Measurements from ENCODE around the gene LCP2.

Gene LCP2

GRCh38 chr5:170226129-170226615 is 71.4 kb downstream of the LCP2 start:
- no peaks in the 10 kb centered on the region for H3K9me3 Mint-ChIP-seq
- H3K27me3 Mint-ChIP-seq (ENCODE audit: low read depth), result peaks cover 5% of the 10 kb centered on the region
- TF ChIP-seq CTCF (IDR thresholded peaks at IDR 0.05; ENCODE audit: unreplicated experiment in 3 of 3), result peak in 1 of 3 experiments; percentile 18
- H3K4me1 Mint-ChIP-seq, result peaks cover 61% of the 10 kb centered on the region
- peak overlapping the region in 2 of 3 experiments; percentile 43 to 71 for H3K27ac Mint-ChIP-seq
- H3K36me3 Mint-ChIP-seq (ENCODE audit: low read depth), result no peaks in the 10 kb centered on the region
- no peak overlapping the region for H3K4me3 Mint-ChIP-seq

DNA sequence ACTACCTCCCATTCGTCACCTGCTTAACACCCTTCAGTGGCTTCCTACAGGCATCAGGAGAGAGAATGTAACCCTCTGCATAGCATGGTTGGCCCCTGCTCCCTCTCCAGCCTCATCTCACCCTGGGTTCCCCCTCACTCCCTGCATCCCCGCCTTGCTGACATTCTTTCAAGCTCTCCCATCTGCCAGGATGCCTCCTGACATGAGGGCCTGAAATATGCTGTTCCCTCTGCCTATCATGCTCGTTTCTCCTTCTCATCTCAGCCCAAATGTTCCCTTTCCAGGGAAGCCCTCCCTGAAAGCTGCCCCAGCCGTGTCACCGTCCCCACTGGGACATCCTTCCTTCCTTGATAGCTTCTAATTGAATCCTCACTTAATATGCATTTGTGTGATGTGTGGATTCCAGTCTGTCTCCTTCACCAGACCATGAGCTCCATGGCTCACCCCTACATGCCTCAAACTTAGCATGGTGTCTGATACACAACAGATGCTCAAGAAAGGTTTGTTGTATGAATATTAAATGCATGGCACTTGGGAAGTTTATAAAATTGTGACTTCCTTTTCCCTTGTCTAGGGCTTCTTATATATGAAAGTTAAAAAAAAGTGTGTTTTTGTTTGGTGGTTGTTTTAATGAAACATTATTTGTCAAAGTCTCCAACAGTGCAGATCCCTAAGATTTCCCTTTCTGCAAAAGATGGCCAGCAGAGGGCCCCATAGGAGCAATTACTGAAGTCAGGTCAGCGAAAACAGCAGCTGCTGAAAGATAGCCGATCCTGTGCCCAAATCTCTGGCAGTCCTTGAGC is 72.0 kb downstream of the LCP2 start:
- no peak overlapping the region for H3K4me3 Mint-ChIP-seq
- H3K27ac Mint-ChIP-seq, result peak overlapping the region; percentile 43 to 86 (median 71)
- peaks cover 65% of the 10 kb centered on the region for H3K4me1 Mint-ChIP-seq
- H3K27me3 Mint-ChIP-seq (ENCODE audit: low read depth), result peaks cover 6% of the 10 kb centered on the region
- no peaks in the 10 kb centered on the region for H3K36me3 Mint-ChIP-seq (ENCODE audit: low read depth)
- H3K9me3 Mint-ChIP-seq, result no peaks in the 10 kb centered on the region
- peak; percentile 83 to 90 (median 84) for TF ChIP-seq CTCF (IDR thresholded peaks at IDR 0.05; ENCODE audit: unreplicated experiment in 3 of 3)

- Mint-ChIP-seq H3K9me3 (no peaks in the 10 kb centered on the region), H3K27me3 (ENCODE audit: low read depth) (peaks cover 10% of the 10 kb centered on the region), H3K27ac (peak overlapping the region; percentile 43 to 86 (median 49)), H3K4me1 (peaks cover 61% of the 10 kb centered on the region), H3K4me3 (no peak overlapping the region), H3K36me3 (ENCODE audit: low read depth) (no peaks in the 10 kb centered on the region)
- no peak for TF ChIP-seq CTCF (IDR thresholded peaks at IDR 0.05; ENCODE audit: unreplicated experiment in 3 of 3)
These were observed 73.7 kb downstream of the LCP2 start for GRCh38 chr5:170223906-170224305.

GRCh38 chr5:170223360-170223759 is 74.2 kb downstream of the LCP2 start:
- no peak for TF ChIP-seq CTCF (IDR thresholded peaks at IDR 0.05; ENCODE audit: unreplicated experiment in 3 of 3)
- no peaks in the 10 kb centered on the region for H3K36me3 Mint-ChIP-seq (ENCODE audit: low read depth)
- no peak overlapping the region for H3K4me3 Mint-ChIP-seq
- H3K4me1 Mint-ChIP-seq, result peaks cover 57% of the 10 kb centered on the region
- H3K9me3 Mint-ChIP-seq, result no peaks in the 10 kb centered on the region
- H3K27me3 Mint-ChIP-seq (ENCODE audit: low read depth), result peaks cover 6% of the 10 kb centered on the region
- H3K27ac Mint-ChIP-seq, result peak overlapping the region; percentile 43 to 86 (median 49)

DNA sequence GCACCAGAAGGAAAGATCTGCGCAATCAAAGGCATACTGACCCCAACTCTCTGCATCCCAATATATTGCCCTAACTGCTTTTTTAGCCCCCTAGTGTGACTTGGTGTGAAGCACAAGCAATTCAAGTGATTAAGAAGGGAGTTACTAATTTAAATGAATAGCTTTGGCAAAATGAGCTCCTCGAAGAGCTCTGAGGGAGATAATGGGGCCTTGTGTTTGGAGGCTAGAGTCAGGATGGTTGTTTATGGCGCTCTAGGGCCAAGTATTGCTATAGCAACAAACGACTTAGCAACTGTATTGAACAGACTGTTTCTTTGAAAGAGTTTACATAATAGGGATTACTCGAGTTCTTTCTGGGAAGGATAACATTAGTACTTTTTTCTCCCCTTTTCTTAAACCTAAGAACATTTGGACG is 76.2 kb downstream of the LCP2 start:
- Mint-ChIP-seq H3K27ac (peak overlapping the region; percentile 51 to 62 (median 57)), H3K4me3 (no peak overlapping the region), H3K9me3 (no peaks in the 10 kb centered on the region), H3K4me1 (peaks cover 48% of the 10 kb centered on the region), H3K36me3 (ENCODE audit: low read depth) (no peaks in the 10 kb centered on the region), H3K27me3 (ENCODE audit: low read depth) (peaks cover 6% of the 10 kb centered on the region)
- TF ChIP-seq CTCF (IDR thresholded peaks at IDR 0.05; ENCODE audit: unreplicated experiment in 3 of 3), result no peak

- no peaks in the 10 kb centered on the region for H3K9me3 Mint-ChIP-seq
- no peak for TF ChIP-seq CTCF (IDR thresholded peaks at IDR 0.05; ENCODE audit: unreplicated experiment in 3 of 3)
- no peak overlapping the region for H3K4me3 Mint-ChIP-seq
- no peak overlapping the region for H3K27ac Mint-ChIP-seq
- H3K27me3 Mint-ChIP-seq (ENCODE audit: low read depth), result peaks cover 11% of the 10 kb centered on the region
- peaks cover 41% of the 10 kb centered on the region for H3K4me1 Mint-ChIP-seq
- no peaks in the 10 kb centered on the region for H3K36me3 Mint-ChIP-seq (ENCODE audit: low read depth)
These were observed 77.4 kb downstream of the LCP2 start for GRCh38 chr5:170220191-170220590.
